GM19025 (cell line): ENCODE data around the gene PCBP3.

Experiments used
- ATAC-seq: cut with Tn5 transposase; IDR thresholded peaks from one replicate; pipeline ENCODE4 v1.9.1; 2021; ENCODE audit warnings: mild to moderate bottlenecking, low read depth, moderate library complexity; ENCODE audit not compliant: unreplicated experiment

The PCBP3 gene

GRCh38 chr21:45774291-45774690, 130.8 kb downstream of the PCBP3 start:
- no peak for ATAC-seq

GRCh38 chr21:45776971-45777370, 133.4 kb downstream of the PCBP3 start:
- no peak for ATAC-seq

DNA sequence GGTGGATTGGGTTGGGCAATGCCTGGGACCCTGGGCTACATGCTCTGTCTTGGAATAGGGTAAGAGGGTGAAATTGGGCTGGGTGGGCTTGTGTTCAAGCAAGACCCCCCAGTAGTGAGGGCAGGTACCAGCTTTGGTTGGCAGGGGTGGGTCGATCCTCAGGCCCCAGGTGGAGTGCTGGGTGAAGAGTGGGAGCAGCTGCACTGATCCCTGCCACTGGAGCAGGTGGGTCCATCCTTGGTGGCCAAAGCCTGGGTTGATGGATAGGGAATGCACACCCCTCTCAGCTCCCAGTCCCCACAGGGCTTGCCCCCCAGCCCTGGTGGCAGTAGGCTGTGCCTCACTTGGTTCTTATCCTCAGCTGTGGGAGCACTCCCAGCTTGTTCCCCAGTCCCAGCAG, 135.2 kb downstream of the PCBP3 start:
- ATAC-seq: no peak

DNA sequence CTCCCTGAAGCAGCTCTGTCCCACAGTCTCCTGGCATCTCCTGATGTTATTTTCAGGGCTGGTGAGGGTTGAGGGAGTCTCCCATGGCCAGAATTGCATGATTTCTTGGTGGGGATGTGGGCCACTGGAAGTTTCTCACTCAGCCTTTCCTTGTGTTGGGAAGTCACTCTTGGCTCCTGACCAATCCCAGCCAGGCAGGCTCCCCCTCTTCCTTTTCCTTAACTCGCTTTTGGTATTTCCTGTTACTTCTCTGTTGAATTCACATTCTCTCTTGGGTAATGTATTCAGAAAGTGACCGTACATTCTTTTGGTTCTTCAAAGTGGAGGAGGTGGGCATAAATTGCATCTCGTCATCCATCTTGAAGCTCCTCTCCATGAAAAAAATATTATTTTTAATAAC, 135.7 kb downstream of the PCBP3 start:
- no peak for ATAC-seq

GRCh38 chr21:45780647-45781046, 137.1 kb downstream of the PCBP3 start:
- no peak for ATAC-seq

GRCh38 chr21:45781741-45782140, 138.2 kb downstream of the PCBP3 start:
- ATAC-seq: no peak

- ATAC-seq: no peak
Observed at GRCh38 chr21:45786660-45787059, 143.1 kb downstream of the PCBP3 start.

GRCh38 chr21:45787371-45787770, 143.8 kb downstream of the PCBP3 start:
- no peak for ATAC-seq

DNA sequence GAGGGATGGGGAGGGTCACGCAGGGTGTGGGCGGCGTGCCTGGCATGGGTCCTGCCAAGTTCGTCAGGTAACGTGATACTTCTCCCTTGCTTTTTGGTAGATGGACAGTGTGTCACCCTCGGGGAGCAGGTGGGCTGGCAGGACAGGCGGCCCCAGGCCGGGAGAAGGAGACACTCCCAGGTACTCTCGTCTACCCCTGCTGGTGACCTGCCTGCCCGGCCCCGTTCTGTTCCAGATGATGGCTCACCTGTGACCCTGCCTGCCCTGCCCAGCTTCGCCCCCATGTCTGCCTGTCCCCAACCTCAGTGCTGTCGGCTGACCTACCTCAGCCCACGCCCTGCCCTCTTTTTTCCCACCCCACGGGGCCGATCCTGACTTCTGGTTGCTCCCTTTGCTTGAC, 144.7 kb downstream of the PCBP3 start:
- no peak for ATAC-seq

- no peak for ATAC-seq
Observed at GRCh38 chr21:45788637-45789506, 145.3 kb downstream of the PCBP3 start.

- no peak for ATAC-seq
Observed at GRCh38 chr21:45790427-45790826, 146.9 kb downstream of the PCBP3 start.

- no peak for ATAC-seq
Observed at GRCh38 chr21:45791562-45792418, 148.3 kb downstream of the PCBP3 start.

- ATAC-seq: no peak
Observed at GRCh38 chr21:45792682-45793383, 149.3 kb downstream of the PCBP3 start.

- no peak for ATAC-seq
Observed at GRCh38 chr21:45794027-45794426, 150.5 kb downstream of the PCBP3 start.

- no peak for ATAC-seq
Observed at GRCh38 chr21:45796003-45796402, 152.5 kb downstream of the PCBP3 start.

- ATAC-seq: no peak
Observed at GRCh38 chr21:45797338-45797737, 153.8 kb downstream of the PCBP3 start.

DNA sequence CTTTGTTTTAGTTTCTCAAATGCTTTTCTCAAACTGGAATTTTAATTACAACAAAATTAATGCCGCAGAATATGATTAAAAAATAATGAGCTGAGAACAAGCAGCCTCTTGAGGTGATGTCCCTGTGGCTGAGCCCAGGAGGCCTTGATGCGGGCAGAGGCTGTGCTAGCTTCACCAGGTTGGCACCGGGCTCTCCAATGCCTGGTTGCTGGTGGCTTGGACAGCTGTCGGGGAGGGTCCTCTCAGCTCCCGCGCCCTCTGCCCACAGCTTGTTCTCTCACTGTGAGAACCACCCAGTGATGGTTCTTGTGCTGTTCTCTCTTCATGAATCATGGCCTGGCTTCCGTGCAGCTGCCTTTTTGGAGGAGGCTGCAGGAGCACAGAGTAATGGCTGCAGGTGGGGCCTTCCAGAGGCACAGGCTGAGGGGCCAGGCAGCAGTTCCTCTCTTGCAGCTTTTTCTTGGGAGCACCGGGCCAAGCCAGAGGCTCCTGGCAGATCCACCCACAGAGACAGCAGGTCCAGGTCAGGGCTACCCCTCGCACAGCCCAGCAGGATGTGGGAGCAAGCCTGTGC, 156.3 kb downstream of the PCBP3 start:
- ATAC-seq: no peak

DNA sequence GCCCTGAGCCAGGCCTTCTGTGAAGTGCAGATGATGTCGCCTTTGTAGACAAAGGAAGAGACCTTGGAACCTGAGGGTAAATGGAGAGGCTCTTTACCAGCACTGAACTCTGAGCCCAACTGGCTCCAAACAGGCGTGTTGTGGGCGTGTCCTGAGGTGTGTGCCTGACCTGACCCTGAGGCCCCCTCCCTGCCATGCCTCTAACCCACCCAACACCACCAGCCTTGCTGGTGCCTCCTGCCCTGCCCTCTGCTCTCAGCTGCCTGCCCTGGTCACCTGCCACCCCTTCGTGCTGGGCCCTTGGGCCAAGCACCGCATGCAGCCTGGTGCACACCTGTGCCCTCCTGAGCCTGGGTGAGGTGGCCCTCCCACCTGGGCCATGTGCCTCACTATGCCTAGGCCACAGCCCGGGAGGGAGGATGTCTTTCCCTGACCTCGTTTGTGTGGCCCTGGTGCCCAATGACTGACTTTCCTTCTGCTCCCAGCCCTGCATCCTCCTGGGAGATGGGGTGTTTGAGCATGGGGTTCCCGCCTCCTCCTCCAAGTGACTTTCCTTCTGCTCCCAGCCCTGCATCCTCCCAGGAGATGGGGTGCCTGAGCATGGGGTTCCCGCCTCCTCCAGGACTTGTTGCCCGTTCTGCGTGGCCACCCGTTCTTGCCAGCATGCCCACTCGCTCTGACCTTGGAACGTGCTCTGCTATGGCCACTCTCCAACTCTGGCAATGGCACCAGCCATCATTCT, 157.0 kb downstream of the PCBP3 start:
- ATAC-seq: no peak

DNA sequence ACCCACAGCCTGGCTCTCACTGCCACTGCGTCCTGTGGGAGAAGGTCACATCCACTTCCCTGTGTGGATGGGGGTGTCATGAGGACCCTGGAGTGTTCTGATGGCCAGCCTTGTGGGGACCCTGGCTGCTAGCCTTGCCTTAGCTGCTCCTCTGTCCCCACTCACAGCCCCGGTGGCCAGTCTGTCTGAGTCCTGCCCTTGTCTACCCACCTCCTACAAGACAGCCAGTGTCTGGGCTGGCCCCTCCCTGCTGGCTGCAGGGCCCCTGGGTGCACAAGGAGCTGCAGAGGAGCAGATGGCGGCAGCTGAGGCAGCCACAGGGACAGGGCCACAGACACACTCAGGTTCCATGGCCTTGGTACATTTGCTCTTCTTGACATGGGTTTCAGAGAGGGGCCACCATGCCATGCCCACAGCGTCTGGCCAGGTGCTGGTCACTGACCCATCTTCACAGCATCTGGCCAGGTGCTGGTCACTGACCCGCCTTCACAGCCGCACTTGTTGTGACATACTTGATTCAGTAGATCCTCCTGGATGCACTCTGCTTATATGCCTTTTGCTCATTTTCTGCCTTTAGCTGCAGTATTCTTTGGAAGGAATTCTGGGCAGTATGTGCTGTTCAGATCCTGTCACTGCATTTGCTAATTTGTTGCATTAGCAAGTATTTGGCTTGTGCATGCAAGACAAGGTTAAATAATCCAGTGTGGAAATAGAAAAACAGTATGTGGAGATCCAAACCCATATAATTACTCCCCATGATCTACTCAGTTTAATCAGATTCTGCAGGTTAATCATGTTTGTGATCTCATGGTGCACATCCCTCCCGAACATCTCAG, 157.8 kb downstream of the PCBP3 start:
- ATAC-seq: no peak
